Ishikawa (cell line): Measurements from ENCODE around the gene LEMD3.

Experiments used
- CEBPB ChIP-seq: IDR thresholded peaks from 2 replicates; pipeline ENCODE4 v1.6.1; 2012
- CREB1 ChIP-seq: IDR thresholded peaks from 2 replicates; pipeline ENCODE4 v1.6.1; 2012; ENCODE audit warnings: low read depth
- EGR1 ChIP-seq: IDR thresholded peaks from 2 replicates; pipeline ENCODE4 v1.6.1; 2012
- EP300 ChIP-seq: IDR thresholded peaks from 2 replicates; pipeline ENCODE4 v1.6.1; 2012; ENCODE audit warnings: borderline replicate concordance
- FOXM1 ChIP-seq: IDR thresholded peaks from 2 replicates; pipeline ENCODE4 v1.6.1; 2012; ENCODE audit warnings: low read depth, borderline replicate concordance
- MAX ChIP-seq: IDR thresholded peaks from 2 replicates; pipeline ENCODE4 v1.6.1; 2012
- NFIC ChIP-seq: IDR thresholded peaks from 2 replicates; pipeline ENCODE4 v1.6.1; 2012
- RAD21 ChIP-seq: IDR thresholded peaks from 2 replicates; pipeline ENCODE4 v1.6.1; 2012; ENCODE audit warnings: low read depth
- TAF1 ChIP-seq: IDR thresholded peaks from 2 replicates; pipeline ENCODE4 v1.6.1; 2012; ENCODE audit warnings: low read depth, mild to moderate bottlenecking
- TCF12 ChIP-seq: IDR thresholded peaks from 2 replicates; pipeline ENCODE4 v1.6.1; 2012; ENCODE audit warnings: low read depth
- TEAD4 ChIP-seq: IDR thresholded peaks from 2 replicates; pipeline ENCODE4 v1.6.1; 2012
- USF1 ChIP-seq: IDR thresholded peaks from 2 replicates; pipeline ENCODE4 v1.6.1; 2012
- YY1 ChIP-seq: IDR thresholded peaks from 2 replicates; pipeline ENCODE4 v1.6.1; 2012; ENCODE audit warnings: low read depth
- ZBTB7A ChIP-seq: IDR thresholded peaks from 2 replicates; pipeline ENCODE4 v1.6.1; 2012; ENCODE audit warnings: low read depth
- TF ChIP-seq, protein P1 (sequence below): IDR thresholded peaks from 2 replicates; pipeline ENCODE4 v1.6.1; 2012; ENCODE audit warnings: low read depth, mild to moderate bottlenecking

The LEMD3 gene

GRCh38 chr12:65203376-65203775 lies 34.0 kb downstream of the LEMD3 start:
- TF ChIP-seq USF1: no peak
- TF ChIP-seq, protein P1, sequence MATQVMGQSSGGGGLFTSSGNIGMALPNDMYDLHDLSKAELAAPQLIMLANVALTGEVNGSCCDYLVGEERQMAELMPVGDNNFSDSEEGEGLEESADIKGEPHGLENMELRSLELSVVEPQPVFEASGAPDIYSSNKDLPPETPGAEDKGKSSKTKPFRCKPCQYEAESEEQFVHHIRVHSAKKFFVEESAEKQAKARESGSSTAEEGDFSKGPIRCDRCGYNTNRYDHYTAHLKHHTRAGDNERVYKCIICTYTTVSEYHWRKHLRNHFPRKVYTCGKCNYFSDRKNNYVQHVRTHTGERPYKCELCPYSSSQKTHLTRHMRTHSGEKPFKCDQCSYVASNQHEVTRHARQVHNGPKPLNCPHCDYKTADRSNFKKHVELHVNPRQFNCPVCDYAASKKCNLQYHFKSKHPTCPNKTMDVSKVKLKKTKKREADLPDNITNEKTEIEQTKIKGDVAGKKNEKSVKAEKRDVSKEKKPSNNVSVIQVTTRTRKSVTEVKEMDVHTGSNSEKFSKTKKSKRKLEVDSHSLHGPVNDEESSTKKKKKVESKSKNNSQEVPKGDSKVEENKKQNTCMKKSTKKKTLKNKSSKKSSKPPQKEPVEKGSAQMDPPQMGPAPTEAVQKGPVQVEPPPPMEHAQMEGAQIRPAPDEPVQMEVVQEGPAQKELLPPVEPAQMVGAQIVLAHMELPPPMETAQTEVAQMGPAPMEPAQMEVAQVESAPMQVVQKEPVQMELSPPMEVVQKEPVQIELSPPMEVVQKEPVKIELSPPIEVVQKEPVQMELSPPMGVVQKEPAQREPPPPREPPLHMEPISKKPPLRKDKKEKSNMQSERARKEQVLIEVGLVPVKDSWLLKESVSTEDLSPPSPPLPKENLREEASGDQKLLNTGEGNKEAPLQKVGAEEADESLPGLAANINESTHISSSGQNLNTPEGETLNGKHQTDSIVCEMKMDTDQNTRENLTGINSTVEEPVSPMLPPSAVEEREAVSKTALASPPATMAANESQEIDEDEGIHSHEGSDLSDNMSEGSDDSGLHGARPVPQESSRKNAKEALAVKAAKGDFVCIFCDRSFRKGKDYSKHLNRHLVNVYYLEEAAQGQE: no peak
- no peak for TF ChIP-seq TAF1
- no peak for TF ChIP-seq EP300
- no peak for TF ChIP-seq CREB1
- no peak for TF ChIP-seq TEAD4
- TF ChIP-seq FOXM1: no peak
- TF ChIP-seq TCF12: no peak
- TF ChIP-seq YY1: no peak
- no peak for TF ChIP-seq CEBPB
- no peak for TF ChIP-seq NFIC

DNA sequence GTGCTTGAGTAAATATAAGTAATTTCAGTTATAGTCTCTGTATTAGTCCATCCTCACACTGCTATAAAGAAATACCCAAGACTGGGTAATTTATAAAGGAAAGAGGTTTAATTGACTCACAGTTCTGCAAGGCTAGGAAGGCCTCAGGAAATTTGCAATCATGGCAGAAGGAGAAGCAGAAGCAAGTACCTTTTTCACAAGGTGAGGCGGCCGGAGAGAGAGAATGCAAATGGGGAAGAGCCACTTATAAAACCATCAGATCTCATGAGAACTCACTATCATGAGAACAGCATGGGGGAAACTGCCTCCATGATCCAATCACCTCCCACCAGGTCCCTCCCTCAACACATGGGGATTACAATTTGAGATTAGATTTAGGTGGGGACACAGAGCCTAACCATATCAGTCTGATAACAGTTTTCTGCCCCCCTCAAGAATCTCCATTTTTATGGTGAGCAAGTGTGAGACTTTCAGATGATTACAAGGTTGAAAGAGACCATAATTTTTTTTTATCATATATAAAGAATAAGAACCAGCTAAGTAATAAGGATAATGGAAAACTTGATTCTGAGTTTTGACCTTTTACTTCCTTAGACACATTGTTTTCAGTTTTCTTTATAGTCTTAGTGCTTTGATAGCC lies 35.6 kb downstream of the LEMD3 start:
- TF ChIP-seq TEAD4: no peak
- no peak for TF ChIP-seq CEBPB
- TF ChIP-seq TCF12: no peak
- no peak for TF ChIP-seq ZBTB7A
- TF ChIP-seq, protein P1: no peak

DNA sequence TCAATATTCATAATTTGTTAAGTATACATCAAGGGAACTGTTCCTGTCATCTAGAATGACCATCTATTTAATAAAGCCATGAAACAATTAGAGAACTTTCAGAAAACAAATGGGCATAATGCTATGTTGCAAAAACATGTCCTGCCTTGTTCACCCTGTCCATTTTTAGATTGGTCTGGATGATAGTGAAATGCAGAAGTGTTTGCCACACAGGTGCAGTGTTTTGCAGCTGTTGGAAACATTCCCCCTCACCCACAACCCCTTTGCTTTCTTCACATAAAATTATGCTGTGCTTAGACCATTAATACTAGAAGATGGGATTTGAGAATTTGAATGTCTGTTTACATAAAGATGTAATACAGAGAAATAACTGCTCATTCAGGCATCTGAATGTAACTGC lies 36.5 kb downstream of the LEMD3 start:
- TF ChIP-seq NFIC: no peak
- TF ChIP-seq CREB1: no peak
- TF ChIP-seq CEBPB: no peak
- TF ChIP-seq EP300: no peak
- TF ChIP-seq TCF12: no peak
- TF ChIP-seq, protein P1: no peak
- no peak for TF ChIP-seq YY1
- no peak for TF ChIP-seq TEAD4
- no peak for TF ChIP-seq TAF1
- TF ChIP-seq FOXM1: no peak
- TF ChIP-seq EGR1: no peak
- TF ChIP-seq RAD21: no peak
- no peak for TF ChIP-seq ZBTB7A
- no peak for TF ChIP-seq USF1
- TF ChIP-seq MAX: no peak

- no peak for TF ChIP-seq TCF12
- TF ChIP-seq CREB1: no peak
- TF ChIP-seq FOXM1: no peak
- no peak for TF ChIP-seq ZBTB7A
- TF ChIP-seq NFIC: no peak
- no peak for TF ChIP-seq RAD21
- TF ChIP-seq, protein P1: no peak
- TF ChIP-seq CEBPB: no peak
- no peak for TF ChIP-seq USF1
- TF ChIP-seq EP300: no peak
- no peak for TF ChIP-seq MAX
- TF ChIP-seq EGR1: no peak
- no peak for TF ChIP-seq TAF1
- no peak for TF ChIP-seq TEAD4
Observed at GRCh38 chr12:65208125-65208524, 38.7 kb downstream of the LEMD3 start.
